ENCODE measurements around the gene GFY.

Gene GFY

GRCh38 chr19:49425922-49426592 is 869 bp downstream of the GFY start:
- H3K4me3 ChIP-seq (replicated peaks; ENCODE audit: low read depth, low read length) = no peak overlapping the region

GRCh38 chr19:49427339-49427738 is 2.2 kb downstream of the GFY start:
- no peaks in the 10 kb centered on the region for H3K36me3 ChIP-seq (ENCODE audit: control insufficient read depth, insufficient read depth, low read length)
- no peak for DNase-seq (ENCODE audit: extremely low read depth, insufficient read length)
- no peak for TF ChIP-seq CTCF (IDR thresholded peaks at IDR 0.05; ENCODE audit: insufficient read depth, low read length, poor library complexity, severe bottlenecking)
- H3K4me3 ChIP-seq (replicated peaks; ENCODE audit: low read depth, low read length) = no peak overlapping the region
- H3K27me3 ChIP-seq (replicated peaks; ENCODE audit: control insufficient read depth, insufficient read depth, low read length) = peaks cover 4% of the 10 kb centered on the region

More at GRCh38 chr19:49425922-49426592, 869 bp downstream of the GFY start:
- H3K36me3 ChIP-seq (ENCODE audit: control insufficient read depth, insufficient read depth, low read length) = no peaks in the 10 kb centered on the region
- peaks cover 4% of the 10 kb centered on the region for H3K27me3 ChIP-seq (replicated peaks; ENCODE audit: control insufficient read depth, insufficient read depth, low read length)
- DNase-seq (ENCODE audit: extremely low read depth, insufficient read length) = no peak
- no peak for TF ChIP-seq CTCF (IDR thresholded peaks at IDR 0.05; ENCODE audit: insufficient read depth, low read length, poor library complexity, severe bottlenecking)

- no peak for TF ChIP-seq CTCF (IDR thresholded peaks at IDR 0.05; ENCODE audit: insufficient read depth, low read length, poor library complexity, severe bottlenecking)
- DNase-seq (ENCODE audit: extremely low read depth, insufficient read length) = no peak
- peaks cover 4% of the 10 kb centered on the region for H3K27me3 ChIP-seq (replicated peaks; ENCODE audit: control insufficient read depth, insufficient read depth, low read length)
- H3K36me3 ChIP-seq (ENCODE audit: control insufficient read depth, insufficient read depth, low read length) = no peaks in the 10 kb centered on the region
- no peak overlapping the region for H3K4me3 ChIP-seq (replicated peaks; ENCODE audit: low read depth, low read length)
Measured at GRCh38 chr19:49427855-49428546, 2.8 kb downstream of the GFY start.

- TF ChIP-seq CTCF (IDR thresholded peaks at IDR 0.05; ENCODE audit: insufficient read depth, low read length, poor library complexity, severe bottlenecking) = no peak
- Histone ChIP-seq H3K4me3 (replicated peaks; ENCODE audit: low read depth, low read length) (no peak overlapping the region), H3K36me3 (ENCODE audit: control insufficient read depth, insufficient read depth, low read length) (no peaks in the 10 kb centered on the region), H3K27me3 (replicated peaks; ENCODE audit: control insufficient read depth, insufficient read depth, low read length) (peaks cover 4% of the 10 kb centered on the region)
- no peak for DNase-seq (ENCODE audit: extremely low read depth, insufficient read length)
Measured at GRCh38 chr19:49428547-49429451, 3.6 kb downstream of the GFY start.

GRCh38 chr19:49430172-49430677 is 5.0 kb downstream of the GFY start:
- Histone ChIP-seq H3K27me3 (replicated peaks; ENCODE audit: control insufficient read depth, insufficient read depth, low read length) (peaks cover 3% of the 10 kb centered on the region), H3K36me3 (ENCODE audit: control insufficient read depth, insufficient read depth, low read length) (no peaks in the 10 kb centered on the region), H3K4me3 (replicated peaks; ENCODE audit: low read depth, low read length) (no peak overlapping the region)
- TF ChIP-seq CTCF (IDR thresholded peaks at IDR 0.05; ENCODE audit: insufficient read depth, low read length, poor library complexity, severe bottlenecking) = no peak
- no peak for DNase-seq (ENCODE audit: extremely low read depth, insufficient read length)
